Measurements from ENCODE around the gene GLP1R. TPM values are rescaled to one million over a fixed set of nuclear protein-coding genes. Genes with fewer than 3 reads are reported as not detected.

GLP1R gene
- total RNA-seq, 1 donor from 2014 or later: 3.9 TPM

DNA sequence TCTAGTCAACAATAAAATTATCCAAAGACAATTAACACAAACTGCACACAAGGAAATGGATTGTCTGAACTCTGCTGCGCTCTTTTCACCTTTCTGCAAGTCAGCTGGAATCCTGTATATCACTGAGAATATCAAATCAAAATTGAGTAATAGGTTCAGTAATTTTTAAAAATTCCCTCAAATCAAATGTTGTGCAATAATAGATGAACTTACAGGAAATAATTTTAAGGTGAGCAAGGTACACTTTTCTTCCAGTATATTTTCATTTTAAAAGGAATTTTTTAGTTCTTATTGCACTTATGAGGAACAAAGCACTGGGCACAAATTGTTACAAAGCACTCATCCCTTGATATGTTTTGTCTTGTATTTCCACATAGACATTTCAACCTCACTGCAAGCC is 65.2 kb downstream of the GLP1R start:
- TF ChIP-seq, protein P1, sequence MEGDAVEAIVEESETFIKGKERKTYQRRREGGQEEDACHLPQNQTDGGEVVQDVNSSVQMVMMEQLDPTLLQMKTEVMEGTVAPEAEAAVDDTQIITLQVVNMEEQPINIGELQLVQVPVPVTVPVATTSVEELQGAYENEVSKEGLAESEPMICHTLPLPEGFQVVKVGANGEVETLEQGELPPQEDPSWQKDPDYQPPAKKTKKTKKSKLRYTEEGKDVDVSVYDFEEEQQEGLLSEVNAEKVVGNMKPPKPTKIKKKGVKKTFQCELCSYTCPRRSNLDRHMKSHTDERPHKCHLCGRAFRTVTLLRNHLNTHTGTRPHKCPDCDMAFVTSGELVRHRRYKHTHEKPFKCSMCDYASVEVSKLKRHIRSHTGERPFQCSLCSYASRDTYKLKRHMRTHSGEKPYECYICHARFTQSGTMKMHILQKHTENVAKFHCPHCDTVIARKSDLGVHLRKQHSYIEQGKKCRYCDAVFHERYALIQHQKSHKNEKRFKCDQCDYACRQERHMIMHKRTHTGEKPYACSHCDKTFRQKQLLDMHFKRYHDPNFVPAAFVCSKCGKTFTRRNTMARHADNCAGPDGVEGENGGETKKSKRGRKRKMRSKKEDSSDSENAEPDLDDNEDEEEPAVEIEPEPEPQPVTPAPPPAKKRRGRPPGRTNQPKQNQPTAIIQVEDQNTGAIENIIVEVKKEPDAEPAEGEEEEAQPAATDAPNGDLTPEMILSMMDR (IDR thresholded peaks at IDR 0.05; ENCODE audit: unreplicated experiment): no peak
- Mint-ChIP-seq H3K4me3 (ENCODE audit: low read depth) (peak overlapping the region; percentile 90), H3K36me3 (ENCODE audit: insufficient read depth) (peaks cover 9% of the 10 kb centered on the region), H3K9me3 (ENCODE audit: low read depth) (no peaks in the 10 kb centered on the region), H3K4me1 (ENCODE audit: low read depth) (peaks cover 8% of the 10 kb centered on the region), H3K27ac (no peak overlapping the region), H3K27me3 (peaks cover 24% of the 10 kb centered on the region)
- DNase-seq (ENCODE audit: low spot score, unreplicated experiment): no peak

DNA sequence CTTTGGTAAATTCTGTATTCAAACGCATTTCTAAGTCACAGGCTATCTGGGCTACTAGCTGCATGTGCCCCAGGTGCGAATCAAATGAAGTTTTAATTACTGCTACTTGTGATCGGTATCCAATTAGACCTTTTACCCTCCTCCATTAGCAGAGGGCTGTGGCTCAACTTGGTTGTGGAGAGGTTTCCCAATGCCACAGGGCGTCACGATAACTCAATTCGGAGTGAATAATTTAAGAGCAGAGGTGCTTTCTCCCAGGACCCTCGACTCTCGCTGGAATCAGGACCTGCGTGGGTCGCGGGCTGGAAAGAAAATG is 65.8 kb downstream of the GLP1R start:
- peak overlapping the region; percentile 90 for H3K4me3 Mint-ChIP-seq (ENCODE audit: low read depth)
- peak overlapping the region; percentile 95 for H3K27ac Mint-ChIP-seq

DNA sequence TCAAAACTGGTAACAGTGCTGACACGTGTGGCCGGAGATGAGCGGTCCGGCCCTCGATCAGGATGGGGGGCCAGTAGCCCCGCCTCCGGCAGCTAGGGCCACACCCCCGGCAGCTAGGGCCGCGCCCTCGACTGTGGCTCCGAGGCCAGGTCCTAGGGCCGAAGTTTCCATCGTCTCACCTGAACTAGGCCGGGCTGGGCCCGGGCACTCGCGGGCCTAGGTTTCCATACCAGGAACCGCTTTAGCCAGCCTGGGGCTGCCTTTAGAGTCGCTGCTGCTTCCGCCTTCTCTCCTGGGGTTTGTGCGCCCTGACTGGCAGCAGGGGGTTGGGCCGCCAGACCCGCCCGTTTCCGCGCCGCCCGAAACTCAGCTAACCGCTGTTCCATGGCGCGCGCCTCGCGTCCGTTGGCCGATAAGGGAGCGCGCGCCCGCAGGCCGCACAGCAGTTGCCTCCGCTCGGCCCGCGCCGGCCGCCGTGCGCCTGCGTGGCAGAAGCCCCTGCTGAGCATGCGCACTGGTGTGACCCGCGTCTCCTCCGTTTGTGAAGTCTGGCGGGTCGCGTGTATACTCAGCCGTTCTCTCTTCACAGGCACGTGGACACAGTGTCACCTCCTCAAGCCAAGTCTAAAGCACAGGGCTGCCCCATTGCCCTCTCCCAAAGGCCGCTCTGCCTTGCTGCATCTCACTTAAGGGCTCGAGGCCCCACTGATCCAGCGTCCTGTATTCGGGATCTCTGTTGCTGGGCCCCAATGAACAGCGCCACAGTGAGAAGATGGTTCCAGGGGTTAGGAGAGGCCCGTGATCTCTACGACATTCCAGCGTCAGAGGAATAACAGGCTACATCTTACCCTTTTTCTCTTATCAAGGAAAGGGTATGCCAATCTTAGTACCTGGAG is 66.4 kb downstream of the GLP1R start, which contains the start of gene SAYSD1:
TSS of gene SAYSD1 (minus strand) at position 483 of the 896 bp plus-strand sequence. CDS start at position 386, 97 bp downstream.
- Mint-ChIP-seq H3K27ac (peak within 1 kb of the TSS; percentile 99), H3K36me3 (ENCODE audit: insufficient read depth) (peaks cover 6% of the 10 kb centered on the region), H3K9me3 (ENCODE audit: low read depth) (no peaks in the 10 kb centered on the region), H3K27me3 (peaks cover 30% of the 10 kb centered on the region), H3K4me1 (ENCODE audit: low read depth) (peaks cover 7% of the 10 kb centered on the region), H3K4me3 (ENCODE audit: low read depth) (peak within 1 kb of the TSS; percentile 90)
- peak; percentile 92 for DNase-seq (ENCODE audit: low spot score, unreplicated experiment)
- TF ChIP-seq, protein P1 (IDR thresholded peaks at IDR 0.05; ENCODE audit: unreplicated experiment): no peak

More for the DNA sequence above, 65.8 kb downstream of the GLP1R start:
- H3K36me3 Mint-ChIP-seq (ENCODE audit: insufficient read depth): peaks cover 6% of the 10 kb centered on the region
- no peaks in the 10 kb centered on the region for H3K9me3 Mint-ChIP-seq (ENCODE audit: low read depth)
- no peak for DNase-seq (ENCODE audit: low spot score, unreplicated experiment)
- H3K27me3 Mint-ChIP-seq: peaks cover 27% of the 10 kb centered on the region
- H3K4me1 Mint-ChIP-seq (ENCODE audit: low read depth): peaks cover 7% of the 10 kb centered on the region
- TF ChIP-seq, protein P1 (IDR thresholded peaks at IDR 0.05; ENCODE audit: unreplicated experiment): no peak

DNA sequence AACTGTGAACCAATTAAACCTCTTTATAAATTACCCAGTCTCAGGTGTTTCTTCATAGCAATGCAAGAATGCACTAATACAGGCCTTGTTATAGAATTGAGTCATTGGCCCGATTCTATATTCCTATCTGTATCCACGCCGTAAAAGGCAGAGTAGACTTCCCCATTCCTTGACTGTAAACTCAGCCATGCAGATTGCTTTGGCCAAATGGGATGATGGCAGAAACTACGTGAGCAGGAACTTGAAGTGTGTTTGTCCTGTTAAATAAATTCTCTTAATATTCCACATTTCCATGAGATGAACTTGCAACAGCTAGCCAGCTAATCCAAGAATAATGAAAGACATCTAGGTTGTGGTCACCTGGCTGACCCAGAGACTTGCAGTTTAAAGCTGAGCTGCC is 70.3 kb downstream of the GLP1R start:
- no peaks in the 10 kb centered on the region for H3K9me3 Mint-ChIP-seq (ENCODE audit: low read depth)
- peaks cover 4% of the 10 kb centered on the region for H3K4me1 Mint-ChIP-seq (ENCODE audit: low read depth)
- no peak overlapping the region for H3K4me3 Mint-ChIP-seq (ENCODE audit: low read depth)
- H3K27me3 Mint-ChIP-seq: peaks cover 48% of the 10 kb centered on the region
- no peak overlapping the region for H3K27ac Mint-ChIP-seq
- TF ChIP-seq, protein P1 (IDR thresholded peaks at IDR 0.05; ENCODE audit: unreplicated experiment): no peak
- DNase-seq (ENCODE audit: low spot score, unreplicated experiment): no peak
- H3K36me3 Mint-ChIP-seq (ENCODE audit: insufficient read depth): no peaks in the 10 kb centered on the region

DNA sequence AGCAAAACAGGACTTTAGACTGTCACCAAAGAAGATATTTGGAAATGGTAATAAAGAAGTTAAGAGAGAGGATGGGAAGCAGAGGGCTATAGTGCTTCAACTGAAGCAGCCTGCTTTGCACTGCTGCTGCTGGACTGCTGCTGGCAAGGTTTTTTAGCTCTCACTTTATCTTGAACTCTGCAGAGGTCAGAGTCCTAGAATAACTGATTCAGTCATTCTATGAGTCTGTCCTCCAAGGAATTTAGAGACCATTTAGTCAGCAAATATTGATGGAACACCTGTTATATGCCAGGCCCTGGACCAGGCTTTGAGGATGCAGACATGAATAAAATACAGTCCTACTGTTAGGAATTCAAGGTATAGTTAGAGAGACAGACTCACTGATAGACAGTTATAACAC is 75.5 kb downstream of the GLP1R start:
- no peak for DNase-seq (ENCODE audit: low spot score, unreplicated experiment)
- TF ChIP-seq, protein P1 (IDR thresholded peaks at IDR 0.05; ENCODE audit: unreplicated experiment): no peak
- Mint-ChIP-seq H3K9me3 (ENCODE audit: low read depth) (no peaks in the 10 kb centered on the region), H3K4me1 (ENCODE audit: low read depth) (no peaks in the 10 kb centered on the region), H3K27ac (no peak overlapping the region), H3K27me3 (peaks cover 27% of the 10 kb centered on the region), H3K36me3 (ENCODE audit: insufficient read depth) (no peaks in the 10 kb centered on the region), H3K4me3 (ENCODE audit: low read depth) (no peak overlapping the region)
